Measurements from ENCODE around the gene PERP. TPM values are rescaled to one million over a fixed set of nuclear protein-coding genes. Genes with fewer than 3 reads are reported as not detected.
"Not testable (repeated sequence)": the region's sequence is repeated elsewhere in the genome, so short reads cannot be mapped to it uniquely, and the experiment has no call there.

The PERP gene
- total RNA-seq, 1 donor from 2014 or later = 36.4 TPM

- ATAC-seq = peak; percentile 9
These were observed 1.1 kb downstream of the PERP start for GRCh38 chr6:138105880-138106664.

DNA sequence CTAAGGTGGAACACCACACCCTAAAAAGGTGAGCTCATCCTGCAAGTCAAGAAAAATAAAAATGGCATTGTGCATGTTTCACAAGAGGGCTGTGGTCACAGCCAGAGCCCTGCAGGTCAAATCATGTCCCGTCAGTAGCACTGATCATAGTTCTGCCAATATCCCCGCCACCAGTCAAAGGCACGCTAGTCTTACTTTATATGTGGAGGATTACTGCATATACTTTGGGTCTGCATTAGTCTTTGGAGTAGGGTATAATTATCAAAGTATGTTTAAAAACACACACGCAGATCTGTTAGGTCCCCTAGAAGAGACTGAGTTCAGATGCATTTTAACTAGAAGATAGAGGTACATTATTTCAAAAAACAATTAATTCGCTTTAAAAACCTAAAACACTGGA, 1.8 kb downstream of the PERP start:
- ATAC-seq = peak; percentile 42
- DNase-seq (ENCODE audit: low spot score) = peak; percentile 65

More at GRCh38 chr6:138105880-138106664, 1.1 kb downstream of the PERP start:
- DNase-seq (ENCODE audit: low spot score) = no peak

- DNase-seq (ENCODE audit: low spot score) (no peak), ATAC-seq (no peak)
These were observed 2.5 kb downstream of the PERP start for GRCh38 chr6:138104618-138105213.

DNA sequence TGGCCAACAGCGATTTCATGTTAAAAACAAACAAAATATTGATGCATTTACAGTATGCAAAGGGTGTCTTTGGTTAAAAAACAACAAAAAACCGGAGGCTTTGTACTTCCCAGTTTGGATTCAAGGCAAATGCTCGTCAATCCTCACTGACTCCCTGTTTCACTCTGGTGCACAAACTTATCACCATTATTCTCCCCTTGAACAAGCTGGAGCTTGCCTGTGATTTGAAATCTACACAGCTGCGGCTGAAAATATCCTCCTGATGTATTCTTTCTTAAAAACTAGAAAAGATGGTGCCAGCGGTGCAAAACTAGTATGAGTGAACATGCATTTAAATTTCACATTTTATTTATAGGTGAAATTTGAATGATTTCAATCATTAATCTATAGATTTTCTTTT, 3.3 kb downstream of the PERP start:
- DNase-seq (ENCODE audit: low spot score) = no peak
- no peak for ATAC-seq

DNA sequence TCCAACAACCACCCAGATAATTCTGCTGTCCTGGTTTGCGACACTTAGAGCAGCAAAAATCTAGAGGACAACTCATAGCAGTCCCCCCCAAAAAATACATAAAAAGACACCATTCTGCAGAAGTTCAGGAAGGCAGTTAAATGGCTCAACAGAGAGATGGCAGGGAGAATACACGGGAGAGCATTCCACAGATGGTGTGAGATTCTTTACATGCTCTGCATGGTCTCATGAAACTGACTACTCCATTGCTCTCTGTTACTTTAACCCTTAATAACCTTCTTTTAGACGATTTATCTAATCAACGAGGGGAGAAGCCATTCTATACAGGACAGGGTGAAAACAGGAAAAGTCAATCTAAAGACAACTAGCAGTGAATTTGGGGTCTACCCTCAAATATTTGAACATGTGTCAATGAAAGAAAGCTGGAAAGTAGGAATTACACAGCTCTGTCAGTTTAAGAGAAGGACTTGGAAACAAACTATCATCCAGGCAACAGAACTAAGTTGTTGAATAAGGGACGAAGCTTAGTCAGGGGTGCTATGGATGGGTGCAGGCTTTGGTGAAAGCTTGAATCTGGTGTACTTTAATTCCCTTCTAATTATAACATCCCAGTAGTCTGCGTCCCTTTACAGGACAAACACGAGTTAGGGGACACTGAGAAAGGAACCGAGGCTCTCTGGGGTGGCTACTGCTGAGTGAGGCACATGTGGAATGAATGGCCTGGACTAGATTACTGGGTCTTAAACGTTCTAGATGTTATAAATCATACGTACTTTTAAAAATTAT, 5.1 kb downstream of the PERP start:
- DNase-seq (ENCODE audit: low spot score) (no peak), ATAC-seq (no peak)

- ATAC-seq (no peak), DNase-seq (ENCODE audit: low spot score) (no peak)
These were observed 7.4 kb downstream of the PERP start for GRCh38 chr6:138099832-138100231.

DNA sequence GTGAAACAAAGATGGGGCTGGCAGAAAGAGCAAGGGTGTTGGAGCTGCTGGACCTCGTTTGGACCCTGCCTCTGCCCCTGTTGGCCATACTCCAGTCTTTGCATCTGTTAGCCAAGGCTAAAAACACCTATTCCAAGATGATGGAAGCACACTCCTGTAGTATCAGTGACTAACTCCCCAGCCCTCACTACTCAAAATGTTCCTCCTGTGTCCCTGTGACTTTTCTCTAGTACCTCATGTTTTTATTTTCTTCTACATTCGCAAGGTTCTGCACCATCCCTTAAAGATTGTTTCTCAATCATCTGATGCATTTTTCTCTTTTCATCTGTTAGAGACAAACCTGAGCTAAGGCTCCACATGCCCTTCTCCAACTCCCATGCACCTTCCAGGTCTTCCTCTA, 8.9 kb downstream of the PERP start:
- no peak for ATAC-seq

GRCh38 chr6:138094260-138094659, 13.0 kb downstream of the PERP start:
- ATAC-seq (no peak), DNase-seq (ENCODE audit: low spot score) (no peak)

More for the DNA sequence above, 8.9 kb downstream of the PERP start:
- no peak for DNase-seq (ENCODE audit: low spot score)

GRCh38 chr6:138093632-138094031, 13.6 kb downstream of the PERP start:
- no peak for DNase-seq (ENCODE audit: low spot score)

DNA sequence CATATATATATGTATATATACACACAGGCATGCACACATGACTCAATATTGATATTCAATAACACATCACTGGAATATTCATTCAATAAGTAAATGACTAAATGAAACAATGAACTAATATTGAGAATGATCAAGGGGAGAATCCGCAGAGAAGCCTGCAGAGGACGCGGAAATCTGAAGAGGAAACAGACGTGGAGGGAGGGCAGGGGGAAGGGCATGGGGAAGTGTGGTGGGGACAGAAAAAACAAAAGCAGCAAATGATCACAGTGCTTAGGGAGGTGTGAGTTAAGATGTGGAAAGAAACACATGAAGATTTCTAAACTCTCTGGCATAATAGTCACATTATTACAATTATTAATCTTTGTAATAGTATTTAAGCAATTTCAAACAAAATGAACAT, 14.5 kb downstream of the PERP start:
- ATAC-seq = no peak

More at GRCh38 chr6:138093632-138094031, 13.6 kb downstream of the PERP start:
- no peak for ATAC-seq

GRCh38 chr6:138089325-138089724, 17.9 kb downstream of the PERP start:
- ATAC-seq (no peak), DNase-seq (ENCODE audit: low spot score) (no peak)

More for the DNA sequence above, 14.5 kb downstream of the PERP start:
- no peak for DNase-seq (ENCODE audit: low spot score)

GRCh38 chr6:138088326-138088762, 18.9 kb downstream of the PERP start:
- no peak for DNase-seq (ENCODE audit: low spot score)
- peak; percentile 5 for ATAC-seq

GRCh38 chr6:138087593-138088325, 19.5 kb downstream of the PERP start:
- no peak for DNase-seq (ENCODE audit: low spot score)
- ATAC-seq = peak; percentile 26

DNA sequence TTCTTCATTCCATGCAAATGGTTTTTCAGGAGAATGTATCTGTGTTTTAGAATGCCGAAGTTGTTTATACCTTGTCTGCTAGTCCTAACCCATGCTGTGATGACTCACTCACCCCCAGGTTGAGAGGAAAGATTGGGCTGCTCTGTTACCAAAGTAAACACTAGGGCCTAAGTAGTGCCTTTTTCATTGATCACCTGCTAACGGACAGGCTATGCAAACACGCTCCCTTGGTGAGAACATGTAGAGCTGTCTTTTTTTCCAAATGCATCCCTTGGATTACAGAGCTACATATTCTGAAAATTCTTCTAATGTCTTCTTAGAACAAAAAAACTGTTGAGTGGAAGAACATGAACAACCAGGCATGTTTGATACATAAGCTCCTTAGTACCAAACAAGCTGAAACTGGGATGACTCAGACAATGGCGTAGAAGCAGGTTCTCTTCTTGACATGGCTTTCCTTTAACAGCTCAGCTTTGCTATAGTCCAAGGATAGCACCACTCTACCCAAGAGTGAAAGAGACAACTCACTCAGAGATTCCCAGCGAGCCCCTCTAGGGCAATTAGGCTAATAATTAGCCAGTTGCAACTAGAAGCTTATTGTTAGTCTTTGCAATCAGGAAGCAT, 20.5 kb downstream of the PERP start:
- ATAC-seq (peak; percentile 89), DNase-seq (ENCODE audit: low spot score) (peak; percentile 60)

DNA sequence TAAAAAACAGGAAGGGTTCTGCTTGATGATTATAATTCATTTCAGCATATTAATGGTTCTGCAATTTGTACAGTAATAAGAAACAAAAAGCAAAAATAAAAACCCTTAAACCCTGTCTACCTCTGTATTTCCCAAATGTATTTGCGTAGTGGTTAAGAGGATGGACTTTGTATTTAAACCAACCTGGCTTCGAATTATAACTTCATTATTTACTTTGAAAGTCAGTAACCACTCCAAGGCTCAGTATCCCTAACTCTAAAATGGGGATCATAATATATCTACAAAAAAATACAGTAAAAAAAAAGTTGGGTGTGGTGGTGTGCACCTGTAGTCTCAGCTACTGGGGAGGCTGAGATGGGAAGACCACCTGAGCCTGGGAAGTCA, 21.4 kb downstream of the PERP start:
- no peak for DNase-seq (ENCODE audit: low spot score)
- ATAC-seq = peak; percentile 70

DNA sequence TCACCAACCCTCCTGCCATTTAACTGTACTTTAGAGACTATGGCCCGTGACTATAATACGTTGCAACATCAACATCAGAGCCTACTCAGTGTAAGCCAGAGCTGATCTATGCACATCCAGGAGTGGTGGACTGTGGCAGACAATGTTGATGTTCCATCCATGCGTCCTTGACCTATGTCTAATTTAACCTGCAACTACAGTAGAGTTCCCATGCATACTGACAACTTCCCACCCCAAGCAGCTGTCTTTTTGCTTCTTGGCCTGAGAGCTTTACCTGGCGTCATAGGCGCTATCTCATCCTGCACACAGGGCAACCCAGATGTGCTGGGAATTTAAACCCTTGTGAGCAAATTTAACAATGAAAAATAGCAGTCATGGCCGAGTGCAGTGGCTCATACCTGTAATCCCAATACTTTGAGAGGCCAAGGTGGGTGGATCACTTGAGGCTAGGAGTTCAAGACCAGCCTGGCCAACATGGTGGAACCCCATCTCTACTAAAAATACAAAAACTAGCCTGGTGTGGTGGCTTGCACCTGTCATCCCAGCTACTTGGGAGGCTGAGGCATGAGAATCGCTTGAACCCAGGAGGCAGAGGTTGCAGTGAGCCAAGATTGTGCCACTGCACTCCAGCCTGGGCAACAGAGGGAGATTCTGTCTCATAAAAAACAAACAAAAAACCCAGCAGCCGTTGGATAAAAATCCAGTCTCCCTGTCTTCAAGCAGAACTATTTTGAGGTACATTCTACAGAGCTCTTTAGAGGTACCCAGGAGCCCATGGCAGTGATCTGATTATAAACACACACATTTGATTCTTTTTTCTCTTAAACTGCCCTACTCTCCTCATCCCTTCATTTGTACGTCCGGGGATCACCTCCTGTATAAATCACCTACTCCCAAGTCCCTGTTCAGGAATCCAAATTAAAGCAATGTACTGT, 22.0 kb downstream of the PERP start:
- DNase-seq (ENCODE audit: low spot score) (no peak), ATAC-seq (peak; percentile 30)

DNA sequence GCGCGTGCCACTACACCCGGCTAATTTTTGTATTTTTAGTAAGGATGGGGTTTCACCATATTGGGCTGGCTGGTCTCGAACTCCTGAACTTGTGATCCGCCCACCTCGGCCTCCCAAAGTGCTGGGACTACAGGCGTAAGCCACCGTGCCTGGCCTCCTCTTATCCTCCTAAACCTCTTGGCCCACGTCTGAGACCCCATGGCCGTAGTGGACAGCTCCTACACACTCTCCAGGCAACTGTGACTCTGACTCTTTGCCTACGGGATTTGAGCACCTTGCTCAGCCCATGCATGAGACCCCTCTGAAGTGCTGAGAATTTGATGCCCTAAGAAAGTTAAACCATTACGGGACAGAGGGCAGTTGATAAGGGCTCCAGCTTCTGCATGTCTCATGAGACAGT, 25.0 kb downstream of the PERP start:
- DNase-seq (ENCODE audit: low spot score) (no peak), ATAC-seq (no peak)

GRCh38 chr6:138079556-138079955, 27.7 kb downstream of the PERP start:
- not testable (repeated sequence) for DNase-seq (ENCODE audit: low spot score)

DNA sequence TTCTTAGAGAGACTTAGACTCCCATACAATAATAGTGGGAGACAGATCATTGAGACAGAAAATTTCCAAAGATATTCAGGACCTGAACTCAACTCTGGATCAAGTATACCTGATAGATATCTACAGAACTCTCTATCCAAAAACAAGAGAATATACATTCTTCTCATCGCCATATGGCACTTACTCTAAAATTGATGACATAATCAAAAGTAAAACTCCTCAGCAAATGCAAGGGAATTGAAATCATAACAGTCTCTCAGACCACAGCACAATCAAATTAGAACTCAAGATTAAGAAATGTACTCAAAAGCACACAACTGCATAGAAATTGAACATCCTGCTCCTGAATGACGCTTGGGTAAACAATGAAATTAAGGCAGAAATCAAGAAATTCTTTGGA, 28.7 kb downstream of the PERP start:
- ATAC-seq (no peak), DNase-seq (ENCODE audit: low spot score) (no peak)

More at GRCh38 chr6:138079556-138079955, 27.7 kb downstream of the PERP start:
- ATAC-seq = not testable (repeated sequence)

Data from left lobe of liver (tissue), 2 donors.